ENCODE measurements around the gene COPS8. TPM values are rescaled to one million over a fixed set of nuclear protein-coding genes. Genes with fewer than 3 reads are reported as not detected.
A peak's percentile ranks its signal among the peaks of the same experiment; 100 is the strongest.

Gene COPS8
- polyA plus RNA-seq, 3 donors, result 20.5 to 39.2 (median 36.4) TPM

DNA sequence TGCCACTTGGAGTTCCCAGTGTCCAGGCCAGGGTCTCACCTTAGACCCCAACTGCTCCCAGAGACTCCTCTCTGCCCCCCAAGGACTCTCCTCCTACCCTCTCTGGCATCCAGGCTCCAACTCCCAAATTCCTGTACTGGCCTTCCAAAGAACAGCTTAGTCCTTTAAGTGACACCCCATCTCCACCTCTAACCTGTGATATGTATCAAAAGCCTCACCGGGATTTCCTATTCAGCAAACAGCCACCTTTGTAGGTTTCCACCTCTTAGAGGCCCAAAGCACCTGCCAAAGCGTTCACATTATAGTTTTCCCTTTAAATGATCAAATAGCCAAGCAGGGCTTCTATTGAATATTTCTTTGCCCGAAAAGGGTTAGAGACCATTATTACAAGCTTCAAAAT is 2.7 kb upstream of the COPS8 start:
- Histone ChIP-seq H4K20me1 (ENCODE audit: insufficient read depth, low read length) (no peaks in the 10 kb centered on the region), H3K9ac (ENCODE audit: insufficient read depth, low read length, poor library complexity, severe bottlenecking) (no peak overlapping the region), H2AFZ (ENCODE audit: insufficient read depth, low read depth, low read length, poor library complexity, severe bottlenecking) (no peak overlapping the region), H3K4me2 (replicated peaks; ENCODE audit: extremely low read depth, low read length, poor library complexity, severe bottlenecking) (no peak overlapping the region), H3K4me3 (replicated peaks in 1 of 3; ENCODE audit: low read depth in 2 of 3, low read length in 3 of 3) (no peak overlapping the region), H3K27me3 (ENCODE audit: control insufficient read depth in 2 of 2, insufficient read depth in 2 of 2, low read length in 2 of 2) (no peaks in the 10 kb centered on the region), H3K4me1 (ENCODE audit: control insufficient read depth in 1 of 2, insufficient read depth in 2 of 2, low read length in 2 of 2) (peaks cover 13 to 15% of the 10 kb centered on the region in 2 donors), H3K79me2 (ENCODE audit: insufficient read depth, low read length) (peaks cover 21% of the 10 kb centered on the region), H3K9me3 (replicated peaks in 1 of 2; ENCODE audit: control insufficient read depth in 1 of 2, insufficient read depth in 1 of 2, low read length in 2 of 2) (no peaks in the 10 kb centered on the region), H3K27ac (ENCODE audit: low read depth in 1 of 2, low read length in 2 of 2) (no peak overlapping the region), H3K36me3 (replicated peaks in 1 of 2; ENCODE audit: control insufficient read depth in 1 of 2, insufficient read depth in 2 of 2, low read length in 2 of 2) (peaks cover 0 to under 1% of the 10 kb centered on the region in 2 donors)
- no peaks in the 10 kb centered on the region for H3K36me3 Mint-ChIP-seq
- WGBS (ENCODE audit: insufficient coverage), result 100% methylated on average over 3 of the region's 3 CpGs
- no peak for TF ChIP-seq CTCF (IDR thresholded peaks at IDR 0.05)
- intact Hi-C loops (cut with micrococcal nuclease), result no loop called here
- no peak overlapping the region for H3K4me3 Mint-ChIP-seq
- peaks cover 0 to 4% (median 0%) of the 10 kb centered on the region in 3 donors for H3K27me3 Mint-ChIP-seq (ENCODE audit: low read depth in 3 of 3)
- H3K27ac Mint-ChIP-seq, result peak overlapping the region in 1 of 7 donors; percentile 23
- H3K4me1 Mint-ChIP-seq, result peaks cover 13% of the 10 kb centered on the region
- peaks cover 0 to 5% (median 0%) of the 10 kb centered on the region in 7 donors for H3K9me3 Mint-ChIP-seq
- no peak for DNase-seq

DNA sequence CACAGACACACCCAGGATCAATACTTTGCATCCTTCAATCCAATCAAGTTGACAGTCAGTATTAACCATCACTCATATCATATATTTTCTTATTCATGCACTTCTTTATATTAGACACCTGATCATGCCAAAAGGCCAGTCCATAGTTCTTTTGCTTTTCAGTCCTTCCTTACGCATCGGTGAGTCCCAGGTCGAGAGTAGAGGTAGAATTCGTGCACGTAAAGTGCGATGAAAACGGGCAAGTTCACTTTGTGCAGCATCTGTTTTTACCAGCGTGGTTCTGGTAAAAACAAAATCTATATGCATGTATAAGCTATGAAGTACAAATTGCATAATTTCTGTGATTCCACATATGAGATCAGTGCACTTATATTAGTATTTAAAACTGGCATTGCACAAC is 1.2 kb upstream of the COPS8 start:
- peaks cover 0 to 5% (median 0%) of the 10 kb centered on the region in 7 donors for H3K9me3 Mint-ChIP-seq
- peak overlapping the region in 1 of 3 experiments; percentile 75 for H3K4me3 ChIP-seq (replicated peaks in 1 of 3; ENCODE audit: low read depth in 2 of 3, low read length in 3 of 3)
- no peak overlapping the region for H3K27ac Mint-ChIP-seq
- peaks cover 13 to 15% of the 10 kb centered on the region in 2 donors for H3K4me1 ChIP-seq (ENCODE audit: control insufficient read depth in 1 of 2, insufficient read depth in 2 of 2, low read length in 2 of 2)
- no peaks in the 10 kb centered on the region for H3K9me3 ChIP-seq (replicated peaks in 1 of 2; ENCODE audit: control insufficient read depth in 1 of 2, insufficient read depth in 1 of 2, low read length in 2 of 2)
- peaks cover 4 to 13% of the 10 kb centered on the region in 2 donors for H3K36me3 ChIP-seq (replicated peaks in 1 of 2; ENCODE audit: control insufficient read depth in 1 of 2, insufficient read depth in 2 of 2, low read length in 2 of 2)
- H3K9ac ChIP-seq (ENCODE audit: insufficient read depth, low read length, poor library complexity, severe bottlenecking), result no peak overlapping the region
- peaks cover 30% of the 10 kb centered on the region for H3K79me2 ChIP-seq (ENCODE audit: insufficient read depth, low read length)
- H3K27ac ChIP-seq (ENCODE audit: low read depth in 1 of 2, low read length in 2 of 2), result no peak overlapping the region
- peak overlapping the region; percentile 99 for H2AFZ ChIP-seq (ENCODE audit: insufficient read depth, low read depth, low read length, poor library complexity, severe bottlenecking)
- no peaks in the 10 kb centered on the region for H4K20me1 ChIP-seq (ENCODE audit: insufficient read depth, low read length)
- intact Hi-C loops (cut with micrococcal nuclease), result no loop called here
- H3K27me3 ChIP-seq (ENCODE audit: control insufficient read depth in 2 of 2, insufficient read depth in 2 of 2, low read length in 2 of 2), result no peaks in the 10 kb centered on the region
- H3K36me3 Mint-ChIP-seq, result peaks cover 5 to 7% of the 10 kb centered on the region in 2 donors
- TF ChIP-seq CTCF (IDR thresholded peaks at IDR 0.05), result no peak
- H3K4me3 Mint-ChIP-seq, result peak overlapping the region in 1 of 2 donors; percentile 100
- H3K4me1 Mint-ChIP-seq, result peaks cover 13% of the 10 kb centered on the region
- DNase-seq, result no peak
- WGBS (ENCODE audit: insufficient coverage), result 100% methylated on average over 6 of the region's 8 CpGs
- H3K4me2 ChIP-seq (replicated peaks; ENCODE audit: extremely low read depth, low read length, poor library complexity, severe bottlenecking), result peak overlapping the region; percentile 93
- H3K27me3 Mint-ChIP-seq (ENCODE audit: low read depth in 3 of 3), result peaks cover 0 to 4% (median 0%) of the 10 kb centered on the region in 3 donors
